ENCODE data around the gene GBP1.

- TF ChIP-seq, protein P1, sequence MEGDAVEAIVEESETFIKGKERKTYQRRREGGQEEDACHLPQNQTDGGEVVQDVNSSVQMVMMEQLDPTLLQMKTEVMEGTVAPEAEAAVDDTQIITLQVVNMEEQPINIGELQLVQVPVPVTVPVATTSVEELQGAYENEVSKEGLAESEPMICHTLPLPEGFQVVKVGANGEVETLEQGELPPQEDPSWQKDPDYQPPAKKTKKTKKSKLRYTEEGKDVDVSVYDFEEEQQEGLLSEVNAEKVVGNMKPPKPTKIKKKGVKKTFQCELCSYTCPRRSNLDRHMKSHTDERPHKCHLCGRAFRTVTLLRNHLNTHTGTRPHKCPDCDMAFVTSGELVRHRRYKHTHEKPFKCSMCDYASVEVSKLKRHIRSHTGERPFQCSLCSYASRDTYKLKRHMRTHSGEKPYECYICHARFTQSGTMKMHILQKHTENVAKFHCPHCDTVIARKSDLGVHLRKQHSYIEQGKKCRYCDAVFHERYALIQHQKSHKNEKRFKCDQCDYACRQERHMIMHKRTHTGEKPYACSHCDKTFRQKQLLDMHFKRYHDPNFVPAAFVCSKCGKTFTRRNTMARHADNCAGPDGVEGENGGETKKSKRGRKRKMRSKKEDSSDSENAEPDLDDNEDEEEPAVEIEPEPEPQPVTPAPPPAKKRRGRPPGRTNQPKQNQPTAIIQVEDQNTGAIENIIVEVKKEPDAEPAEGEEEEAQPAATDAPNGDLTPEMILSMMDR (IDR thresholded peaks at IDR 0.05; ENCODE audit: low read length) = no peak
- TF ChIP-seq EZH2 (IDR thresholded peaks at IDR 0.05; ENCODE audit: borderline replicate concordance, low read length) = no peak
Measured at GRCh38 chr1:89008511-89008910, 56.5 kb downstream of the GBP1 start.
